ENCODE measurements around the gene SLC29A2. TPM values are rescaled to one million over a fixed set of nuclear protein-coding genes. Genes with fewer than 3 reads are reported as not detected.
"Not testable (repeated sequence)": the region's sequence is repeated elsewhere in the genome, so short reads cannot be mapped to it uniquely, and the experiment has no call there.

Gene SLC29A2
- total RNA-seq, 1 experiment from 2014 or later, result 3.0 TPM

GRCh38 chr11:66388780-66389386 is 17.3 kb upstream of the SLC29A2 start:
- peak; percentile 64 for DNase-seq (ENCODE audit: low spot score)
- in situ Hi-C loops (cut with HindIII; ENCODE audit: low sequenced_read_pairs), result no loop called here

- in situ Hi-C loops (cut with HindIII; ENCODE audit: low sequenced_read_pairs), result no loop called here
- DNase-seq (ENCODE audit: low spot score), result peak; percentile 95
Measured at GRCh38 chr11:66386171-66387069, 14.9 kb upstream of the SLC29A2 start.

GRCh38 chr11:66384316-66384715 is 12.8 kb upstream of the SLC29A2 start:
- DNase-seq (ENCODE audit: low spot score); in situ Hi-C loops (cut with HindIII; ENCODE audit: low sequenced_read_pairs): not testable (repeated sequence)

GRCh38 chr11:66380264-66380663 is 8.7 kb upstream of the SLC29A2 start:
- in situ Hi-C loops (cut with HindIII; ENCODE audit: low sequenced_read_pairs); DNase-seq (ENCODE audit: low spot score): not testable (repeated sequence)

- in situ Hi-C loops (cut with HindIII; ENCODE audit: low sequenced_read_pairs), result not testable (repeated sequence)
Measured at GRCh38 chr11:66373690-66374287, 2.2 kb upstream of the SLC29A2 start.

GRCh38 chr11:66373265-66373664 is 1.7 kb upstream of the SLC29A2 start:
- DNase-seq (ENCODE audit: low spot score), result peak; percentile 50
- in situ Hi-C loops (cut with HindIII; ENCODE audit: low sequenced_read_pairs), result no loop called here

More at GRCh38 chr11:66373690-66374287, 2.2 kb upstream of the SLC29A2 start:
- not testable (repeated sequence) for DNase-seq (ENCODE audit: low spot score)

- no peak for DNase-seq (ENCODE audit: low spot score)
- in situ Hi-C loops (cut with HindIII; ENCODE audit: low sequenced_read_pairs), result no loop called here
Measured at GRCh38 chr11:66369073-66369894, 2.3 kb downstream of the SLC29A2 start.

- in situ Hi-C loops (cut with HindIII; ENCODE audit: low sequenced_read_pairs), result no loop called here
- no peak for DNase-seq (ENCODE audit: low spot score)
Measured at GRCh38 chr11:66368484-66368883, 3.1 kb downstream of the SLC29A2 start.

- in situ Hi-C loops (cut with HindIII; ENCODE audit: low sequenced_read_pairs), result no loop called here
- no peak for DNase-seq (ENCODE audit: low spot score)
Measured at GRCh38 chr11:66367561-66368312, 3.8 kb downstream of the SLC29A2 start.

GRCh38 chr11:66366844-66367477 is 4.6 kb downstream of the SLC29A2 start:
- DNase-seq (ENCODE audit: low spot score), result no peak
- in situ Hi-C loops (cut with HindIII; ENCODE audit: low sequenced_read_pairs), result no loop called here

GRCh38 chr11:66365711-66366619 is 5.6 kb downstream of the SLC29A2 start:
- in situ Hi-C loops (cut with HindIII; ENCODE audit: low sequenced_read_pairs), result no loop called here
- DNase-seq (ENCODE audit: low spot score), result no peak

- in situ Hi-C loops (cut with HindIII; ENCODE audit: low sequenced_read_pairs), result no loop called here
- no peak for DNase-seq (ENCODE audit: low spot score)
Measured at GRCh38 chr11:66365166-66365565, 6.4 kb downstream of the SLC29A2 start.

GRCh38 chr11:66363805-66364535 is 7.6 kb downstream of the SLC29A2 start:
- in situ Hi-C loops (cut with HindIII; ENCODE audit: low sequenced_read_pairs), result no loop called here
- DNase-seq (ENCODE audit: low spot score), result peak; percentile 35

GRCh38 chr11:66363187-66363601 is 8.4 kb downstream of the SLC29A2 start:
- no peak for DNase-seq (ENCODE audit: low spot score)
- in situ Hi-C loops (cut with HindIII; ENCODE audit: low sequenced_read_pairs), result no loop called here

- no peak for DNase-seq (ENCODE audit: low spot score)
- in situ Hi-C loops (cut with HindIII; ENCODE audit: low sequenced_read_pairs), result no loop called here
Measured at GRCh38 chr11:66362481-66363147, 8.9 kb downstream of the SLC29A2 start.

- DNase-seq (ENCODE audit: low spot score), result no peak
- in situ Hi-C loops (cut with HindIII; ENCODE audit: low sequenced_read_pairs), result no loop called here
Measured at GRCh38 chr11:66361502-66361941, 10.0 kb downstream of the SLC29A2 start.
